Right cardiac atrium (tissue), 5 donors: ENCODE measurements around the gene MARK3. TPM values are rescaled to one million over a fixed set of nuclear protein-coding genes. Genes with fewer than 3 reads are reported as not detected.

Source experiments
- ATAC-seq, 2 donors: fragments of 200-7000 bp; cut with Tn5 transposase; one replicate each; pipeline versions ENCODE4 v1.8.0 to v1.9.1; 2020; ENCODE audit warnings: moderate library complexity in 2 of 2, mild to moderate bottlenecking in 1 of 2
- DNase-seq, 3 donors: peaks; one replicate each; pipeline ENCODE4 v3.0.0-alpha.2; 2020
- H3K27ac ChIP-seq: one replicate; pipeline ENCODE4 v1.5.1; 2013; ENCODE audit warnings: mild to moderate bottlenecking, low read length, control low read depth, moderate library complexity
- H3K27me3 ChIP-seq: one replicate; pipeline ENCODE4 v1.6.1; 2013; ENCODE audit not compliant: control insufficient read depth, insufficient read depth
- H3K4me1 ChIP-seq: one replicate; pipeline ENCODE4 v1.6.1; 2013; ENCODE audit warnings: low read length; ENCODE audit not compliant: control insufficient read depth, insufficient read depth
- H3K4me3 ChIP-seq: one replicate; pipeline ENCODE4 v1.5.1; 2013; ENCODE audit warnings: low read length, control low read depth
- H3K9me3 ChIP-seq: one replicate; pipeline ENCODE4 v1.6.1; 2013; ENCODE audit warnings: low read length; ENCODE audit not compliant: control insufficient read depth
- WGBS: extraction: QIAGEN DNeasy Blood & Tissue Kit; methylation state at CpG from one replicate; pipeline ENCODE4 v1.1.7; 2013; 5-methylcytosine and 5-hydroxymethylcytosine counted together
- intact Hi-C, 4 donors: fragments of 100-400 bp; cut with DNase I; formaldehyde crosslinking; loops; one replicate each; pipeline versions ENCODE4 v1.11.0 to v1.14.0; 2022 to 2023
- long read RNA-seq, 4 donors: library from polyadenylated mRNA; unstranded; transcript quantifications; one replicate each; pipeline ENCODE4 v2.0.0, GENCODE V29; 2020 to 2021
- polyA plus RNA-seq: library from polyadenylated mRNA; stranded (reverse); fragments of 200-250 nt; gene quantifications from one replicate; pipeline ENCODE4 v1.2.3, GENCODE V29; 2013
- total RNA-seq, 4 donors: library from RNA; stranded (reverse); fragmentation: NEBNext Ultra II Directional; extraction: Animal tissue kit (Norgen Biotek cat#: 25700); gene quantifications; one replicate each; pipeline ENCODE4 v1.2.1, GENCODE V29; 2021
- donor health status: healthy with polysubstance abuse.
- donor health status: DM: no; HTN: yes; CAD: no.
- donor health status: DM: no; HTN: no; CAD: no.
- donor health status: DM: no; HTN: yes; CAD: no; lungs with severe emphysema.
- donor health status: DM: yes; HTN: yes; CAD: no.

The MARK3 gene
- total RNA-seq = 100 to 1,000 TPM in 1 of 4 donors, 10 to 100 TPM in 3; 85.6 to 105 (median 96.0) TPM
- polyA plus RNA-seq = 79.4 TPM
- long read RNA-seq, donor 1, transcript MARK3-207 (17 exons, 2,298 nt) = minor isoform, 6 of 355 reads
- long read RNA-seq, donor 1, transcript MARK3-202 (16 exons, 3,283 nt) = minor isoform, 5 of 355 reads
- long read RNA-seq, donor 1, transcript MARK3-205 (18 exons, 3,371 nt) = major isoform, 136 of 355 reads
- long read RNA-seq, donor 1, partial matches to known transcripts = 108 of 355 reads
- long read RNA-seq, donor 1, other reads (novel, unspliced or antisense) = 97 of 355 reads
- long read RNA-seq, donor 2, transcript MARK3-205 (18 exons, 3,371 nt) = major isoform, 51 of 110 reads
- long read RNA-seq, donor 2, partial matches to known transcripts = 33 of 110 reads
- long read RNA-seq, donor 2, other reads (novel, unspliced or antisense) = 23 of 110 reads
- long read RNA-seq, donor 3, partial matches to known transcripts = 172 of 219 reads
- long read RNA-seq, donor 3, other reads (novel, unspliced or antisense) = 46 of 219 reads
- long read RNA-seq, donor 4, transcript MARK3-205 (18 exons, 3,371 nt) = major isoform, 48 of 147 reads
- long read RNA-seq, donor 4, partial matches to known transcripts = 59 of 147 reads
- long read RNA-seq, donor 4, other reads (novel, unspliced or antisense) = 36 of 147 reads

DNA sequence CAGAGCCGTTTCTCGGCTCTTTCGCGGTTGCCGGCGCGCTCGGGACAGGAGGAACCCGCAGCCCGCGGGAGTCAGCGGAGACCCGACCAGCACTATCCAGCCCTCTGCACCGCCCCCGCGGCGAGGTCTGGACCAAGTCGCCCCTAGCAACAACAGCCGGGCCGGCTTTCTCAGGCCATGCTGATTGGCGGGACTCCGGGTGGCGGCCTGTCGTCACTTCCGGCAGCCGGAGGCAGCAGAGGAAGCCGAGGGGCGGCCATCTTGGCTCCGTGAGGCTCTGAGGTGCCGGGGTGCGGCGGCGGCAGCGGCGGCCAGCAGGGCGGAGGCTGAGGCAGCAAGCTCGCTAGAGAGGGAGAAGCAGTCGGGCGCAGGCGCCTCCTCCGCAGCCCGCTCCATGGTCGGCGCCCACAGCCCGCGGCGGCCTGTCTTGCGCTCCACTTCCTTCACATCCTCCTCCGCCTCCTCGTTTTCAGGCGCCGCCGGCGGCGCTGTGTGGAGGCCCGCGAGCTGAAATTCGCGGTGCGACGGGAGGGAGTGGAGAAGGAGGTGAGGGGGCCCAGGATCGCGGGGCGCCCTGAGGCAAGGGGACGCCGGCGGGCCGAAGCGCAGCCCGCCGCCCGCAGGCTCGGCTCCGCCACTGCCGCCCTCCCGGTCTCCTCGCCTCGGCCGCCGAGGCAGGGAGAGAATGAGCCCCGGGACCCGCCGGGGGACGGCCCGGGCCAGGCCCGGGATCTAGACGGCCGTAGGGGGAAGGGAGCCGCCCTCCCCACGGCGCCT is at the start of gene MARK3:
Gene MARK3 (plus strand): TSS at position 264 of the 777 bp plus-strand sequence. CDS start 615 bp downstream, outside the sequence.
- peak within 1 kb of the TSS; percentile 82 for H3K4me3 ChIP-seq
- WGBS = under 1% methylated on average over 91 of the region's 91 CpGs
- H3K27me3 ChIP-seq = no peaks in the 10 kb centered on the region
- H3K4me1 ChIP-seq = peaks cover 1% of the 10 kb centered on the region
- peak; percentile 98 to 99 for ATAC-seq
- peak; percentile 98 to 99 (median 99) for DNase-seq
- peak within 1 kb of the TSS; percentile 95 for H3K27ac ChIP-seq
- intact Hi-C loops = no loop called here
- H3K9me3 ChIP-seq = no peaks in the 10 kb centered on the region

DNA sequence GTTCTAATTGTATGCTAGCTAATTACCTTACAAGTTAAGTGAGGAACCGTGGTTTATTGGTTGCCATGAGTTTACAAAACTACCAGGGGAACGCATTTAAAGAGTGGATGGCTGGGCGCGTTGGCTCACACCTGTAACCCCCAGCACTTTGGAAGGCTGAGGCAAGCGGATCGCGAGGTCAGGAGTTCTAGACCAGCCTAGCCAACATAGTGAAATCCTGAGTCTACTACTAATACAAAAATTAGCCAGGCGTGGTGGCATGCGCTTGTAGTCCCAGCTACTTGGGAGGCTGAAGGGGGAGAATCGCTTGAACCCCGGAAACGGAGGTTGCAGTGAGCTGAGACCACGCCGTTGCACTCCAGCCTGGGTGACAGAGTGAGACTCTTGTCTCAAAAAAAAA is 49.0 kb upstream of the MARK3 start:
- Histone ChIP-seq H3K27ac (no peak overlapping the region), H3K4me3 (no peak overlapping the region), H3K4me1 (peaks cover 3% of the 10 kb centered on the region), H3K9me3 (no peaks in the 10 kb centered on the region), H3K27me3 (no peaks in the 10 kb centered on the region)
- WGBS = 95% methylated on average over 14 of the region's 14 CpGs
- DNase-seq = no peak
- intact Hi-C loops = no loop called here
- no peak for ATAC-seq

DNA sequence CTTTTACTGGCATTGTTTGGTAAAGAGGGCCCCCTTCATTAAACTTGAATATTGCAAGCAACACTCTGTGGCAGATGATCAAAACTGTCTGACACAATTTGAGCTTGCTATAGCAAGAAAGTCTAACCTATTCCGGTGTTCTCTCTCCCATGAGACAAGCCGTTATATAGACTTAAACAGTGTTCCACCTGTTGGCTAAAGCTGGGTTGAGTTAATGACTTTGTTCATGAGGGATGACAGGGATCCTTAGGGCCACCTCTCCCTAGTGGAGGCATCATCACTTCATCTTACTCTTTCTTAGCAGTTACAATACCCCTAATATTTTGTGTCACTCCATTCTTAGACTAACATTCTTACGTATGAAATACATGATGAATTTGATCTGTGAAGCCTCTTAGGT is 47.4 kb upstream of the MARK3 start:
- peaks cover 3% of the 10 kb centered on the region for H3K4me1 ChIP-seq
- intact Hi-C loops = no loop called here
- H3K9me3 ChIP-seq = no peaks in the 10 kb centered on the region
- no peaks in the 10 kb centered on the region for H3K27me3 ChIP-seq
- DNase-seq (no peak), ATAC-seq (no peak)
- H3K27ac ChIP-seq = no peak overlapping the region
- 78% methylated on average over 3 of the region's 3 CpGs for WGBS
- H3K4me3 ChIP-seq = no peak overlapping the region

DNA sequence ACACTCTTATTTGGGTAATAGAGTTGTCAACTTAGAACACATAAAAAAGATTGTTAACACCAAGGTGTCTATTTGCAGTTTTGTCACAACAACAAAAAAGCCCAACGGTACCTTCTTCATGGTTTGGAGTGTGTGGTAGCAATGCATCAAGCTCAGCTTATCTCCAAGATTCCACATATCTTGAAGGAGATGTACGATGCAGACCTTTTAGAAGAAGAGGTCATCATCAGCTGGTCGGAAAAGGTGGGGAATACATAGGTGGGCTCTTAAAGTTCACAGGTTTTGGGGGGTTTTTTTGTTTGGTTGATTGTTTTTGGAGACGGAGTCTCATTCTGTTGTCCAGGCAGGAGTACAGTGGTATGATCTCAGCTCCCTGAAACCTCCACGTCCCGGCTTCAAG is 45.7 kb upstream of the MARK3 start:
- Histone ChIP-seq H3K9me3 (no peaks in the 10 kb centered on the region), H3K27me3 (no peaks in the 10 kb centered on the region), H3K4me1 (peaks cover 3% of the 10 kb centered on the region), H3K27ac (no peak overlapping the region), H3K4me3 (no peak overlapping the region)
- ATAC-seq (no peak), DNase-seq (no peak)
- 78% methylated on average over 6 of the region's 6 CpGs for WGBS
- intact Hi-C loops = no loop called here

DNA sequence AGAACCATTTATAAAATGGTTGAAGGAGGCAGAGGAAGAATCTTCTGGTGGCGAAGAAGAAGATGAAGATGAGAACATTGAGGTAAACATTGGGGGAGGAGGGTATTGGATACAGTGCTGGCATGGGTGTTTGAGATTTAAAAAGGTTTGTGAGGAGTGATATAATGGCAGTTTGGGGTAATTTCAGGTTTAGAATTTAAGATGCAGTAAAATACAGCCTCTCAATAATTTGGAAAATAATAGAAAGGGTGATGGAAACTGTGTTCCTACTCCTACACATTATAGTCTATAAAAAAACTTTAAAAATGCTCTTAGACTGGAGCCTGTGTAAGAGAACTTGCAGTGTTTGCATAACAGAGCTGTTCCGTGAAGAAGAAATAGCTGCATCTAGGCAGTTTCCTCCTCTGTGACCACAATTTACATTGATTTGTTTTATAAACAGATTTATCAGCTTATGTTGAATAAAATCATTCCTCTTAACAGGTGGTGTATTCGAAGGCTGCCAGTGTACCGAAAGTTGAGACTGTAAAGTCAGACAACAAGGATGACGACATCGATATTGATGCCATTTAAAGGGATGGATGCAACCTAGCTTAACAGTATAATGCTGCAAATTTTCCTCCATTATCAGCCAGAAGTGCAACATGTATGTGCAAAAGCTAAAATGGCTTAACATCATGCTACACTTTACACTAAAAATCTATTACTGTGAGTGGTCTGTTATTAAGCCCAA is 44.6 kb upstream of the MARK3 start:
- Histone ChIP-seq H3K27me3 (no peaks in the 10 kb centered on the region), H3K9me3 (no peaks in the 10 kb centered on the region), H3K27ac (no peak overlapping the region), H3K4me3 (no peak overlapping the region), H3K4me1 (peaks cover 3% of the 10 kb centered on the region)
- 88% methylated on average over 6 of the region's 6 CpGs for WGBS
- DNase-seq = no peak
- no peak for ATAC-seq
- intact Hi-C loops = loop anchor here in 1 of 4 donors (10.0 kb wide), 1 partner anchor 134 kb away; no protein-coding TSS in a partner anchor

DNA sequence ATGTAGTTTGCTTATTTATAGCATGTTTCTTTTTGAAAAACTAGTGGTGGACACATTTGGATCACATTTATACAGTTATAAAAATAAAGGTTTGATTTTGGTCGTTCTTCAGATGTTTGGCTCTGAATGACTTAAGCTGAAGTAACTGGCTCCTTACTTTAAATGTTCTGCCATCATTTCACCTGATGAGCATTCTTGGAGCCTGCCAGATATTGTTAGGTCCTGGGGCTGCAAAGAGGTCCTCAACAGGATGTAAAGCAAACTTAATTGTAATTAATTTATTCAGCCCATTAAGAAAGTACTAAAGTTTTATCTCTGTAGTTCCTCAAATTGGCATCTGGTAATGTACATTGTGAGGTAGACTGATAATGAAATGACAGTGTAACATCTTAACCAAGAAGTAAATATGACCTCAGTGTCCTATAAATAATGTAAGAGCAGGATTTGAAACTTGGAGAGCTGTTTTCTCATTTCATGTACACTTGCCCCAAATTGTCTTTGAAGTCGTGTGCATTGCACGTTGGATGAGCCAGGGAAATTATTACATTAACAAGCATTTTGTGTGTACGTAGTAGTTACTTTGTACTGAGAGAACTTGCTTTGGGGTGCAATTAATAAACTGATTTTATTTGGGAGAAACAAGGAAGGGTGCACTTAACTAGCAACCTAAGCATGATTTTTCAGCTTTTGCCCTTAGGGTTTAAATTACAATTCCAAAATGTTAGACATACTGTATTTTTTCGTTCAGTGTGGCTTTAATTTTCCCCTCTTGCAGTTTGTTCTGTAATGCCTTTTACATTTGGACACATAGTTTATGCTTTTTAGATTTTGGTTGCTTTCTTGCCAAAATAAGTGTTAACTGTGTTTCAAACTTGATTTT is 43.7 kb upstream of the MARK3 start:
- DNase-seq (no peak), ATAC-seq (no peak)
- intact Hi-C loops = loop anchor here in 1 of 4 donors (10.0 kb wide), 1 partner anchor 133 kb away; no protein-coding TSS in a partner anchor
- Histone ChIP-seq H3K4me1 (no peaks in the 10 kb centered on the region), H3K4me3 (no peak overlapping the region), H3K9me3 (no peaks in the 10 kb centered on the region), H3K27me3 (no peaks in the 10 kb centered on the region), H3K27ac (no peak overlapping the region)
- WGBS = 70% methylated on average over 5 of the region's 5 CpGs

DNA sequence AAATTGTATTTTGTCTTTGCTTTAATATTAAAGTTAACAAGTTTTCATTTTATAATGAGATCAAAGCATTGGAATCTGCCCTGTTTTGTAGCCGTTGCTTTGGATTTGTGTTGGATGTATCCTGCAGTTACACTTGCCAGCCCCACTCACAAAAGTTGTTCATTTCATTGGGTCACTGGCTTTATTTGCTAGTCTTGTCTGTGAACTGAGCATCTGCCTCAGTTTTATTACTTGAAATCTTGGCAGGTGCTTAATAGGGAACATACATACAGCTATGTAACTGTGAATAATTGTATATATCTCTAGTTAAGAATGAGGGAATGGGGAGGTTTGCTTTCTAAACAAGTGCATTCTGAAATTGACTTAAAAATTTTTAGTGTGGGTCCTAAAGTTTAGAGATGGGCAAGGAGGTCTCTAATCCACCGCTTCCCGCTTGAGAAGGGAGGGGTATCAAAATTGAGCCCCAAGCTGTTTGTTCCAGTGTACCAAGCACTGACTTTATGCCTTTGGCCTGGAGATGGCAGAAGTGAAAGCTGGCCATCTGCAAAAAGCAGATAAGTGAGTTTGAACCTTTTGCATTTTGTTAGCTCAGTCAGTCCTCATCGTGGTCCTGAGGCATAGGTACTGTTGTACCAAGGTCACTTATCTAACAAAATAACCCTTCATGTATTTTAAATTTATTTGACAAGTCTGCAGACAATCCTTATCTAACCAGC is 41.9 kb upstream of the MARK3 start:
- ATAC-seq (no peak), DNase-seq (no peak)
- Histone ChIP-seq H3K27me3 (no peaks in the 10 kb centered on the region), H3K27ac (no peak overlapping the region), H3K4me3 (no peak overlapping the region), H3K9me3 (no peaks in the 10 kb centered on the region), H3K4me1 (no peaks in the 10 kb centered on the region)
- WGBS = 81% methylated on average over 4 of the region's 4 CpGs
- intact Hi-C loops = loop anchor here in 1 of 4 donors (10.0 kb wide), 1 partner anchor 131 kb away; no protein-coding TSS in a partner anchor

DNA sequence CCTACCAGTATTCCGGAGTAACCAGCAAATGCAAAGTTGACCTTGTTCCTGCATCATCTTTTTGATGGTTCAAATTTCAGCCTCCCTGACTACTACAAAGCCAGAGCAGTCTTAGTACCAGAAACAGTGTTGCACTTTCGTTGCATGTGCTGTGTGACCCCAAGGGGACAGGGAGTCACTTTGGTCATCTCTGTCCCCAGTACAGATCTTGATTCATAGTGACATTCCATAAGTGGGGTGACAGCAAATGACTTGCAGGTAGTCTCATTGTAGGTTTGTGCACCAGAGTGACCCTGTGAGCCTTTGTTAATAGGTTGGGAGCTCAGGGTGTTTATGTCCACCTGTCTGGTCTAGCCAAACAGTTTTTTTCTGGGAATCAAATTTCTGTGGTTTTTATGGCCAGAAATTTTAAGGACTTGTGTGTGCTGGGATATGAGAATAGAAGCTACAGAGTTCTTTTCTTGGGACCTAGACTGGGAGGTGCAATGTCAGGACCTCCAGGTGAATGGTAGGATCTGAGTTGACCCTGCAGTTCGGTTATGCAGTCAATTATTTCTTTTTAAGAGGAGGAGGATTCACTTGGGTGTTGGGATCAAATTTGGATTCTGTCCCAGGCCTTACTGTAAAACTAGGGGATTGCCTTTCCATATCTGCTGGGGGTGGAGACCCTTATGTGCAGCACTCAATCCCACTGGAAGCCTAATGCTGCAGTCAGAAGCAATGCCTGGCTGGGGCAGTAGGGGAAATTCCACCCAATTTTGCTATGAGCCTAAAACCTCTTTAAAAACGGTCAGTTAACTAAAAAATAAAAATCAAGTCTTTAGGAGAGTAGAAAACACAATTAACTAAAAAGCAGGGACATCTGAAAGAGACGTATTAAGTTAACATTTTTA is 41.1 kb upstream of the MARK3 start:
- intact Hi-C loops = loop anchor here in 1 of 4 donors (10.0 kb wide), 1 partner anchor 131 kb away; no protein-coding TSS in a partner anchor
- no peak overlapping the region for H3K27ac ChIP-seq
- WGBS = 76% methylated on average over 5 of the region's 5 CpGs
- no peaks in the 10 kb centered on the region for H3K27me3 ChIP-seq
- ATAC-seq (no peak), DNase-seq (no peak)
- H3K4me3 ChIP-seq = no peak overlapping the region
- H3K4me1 ChIP-seq = no peaks in the 10 kb centered on the region
- H3K9me3 ChIP-seq = no peaks in the 10 kb centered on the region

DNA sequence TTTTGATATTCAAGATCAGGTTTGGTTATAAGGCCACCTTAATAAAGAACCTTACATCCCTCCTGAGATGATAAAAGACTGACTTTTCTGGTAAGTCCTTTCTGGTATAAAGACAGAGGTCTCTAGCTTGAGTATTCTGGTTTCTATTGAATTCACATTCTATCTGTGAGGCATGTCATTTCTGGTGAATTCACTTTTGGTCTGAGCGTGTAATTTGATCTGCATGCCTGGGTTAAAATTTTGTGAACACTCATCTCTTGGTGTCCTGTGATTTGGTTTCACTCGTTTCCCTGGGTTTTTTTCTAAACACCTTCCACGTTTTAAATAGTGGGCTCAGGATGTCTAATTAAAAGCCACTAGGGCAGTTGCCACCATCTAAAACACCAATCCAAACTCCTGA is 38.9 kb upstream of the MARK3 start:
- ATAC-seq = no peak

More for the DNA sequence above, 38.9 kb upstream of the MARK3 start:
- Histone ChIP-seq H3K27me3 (no peaks in the 10 kb centered on the region), H3K9me3 (no peaks in the 10 kb centered on the region), H3K4me1 (no peaks in the 10 kb centered on the region), H3K27ac (no peak overlapping the region), H3K4me3 (no peak overlapping the region)
- intact Hi-C loops = loop anchor here in 1 of 4 donors (10.0 kb wide), 1 partner anchor 129 kb away; no protein-coding TSS in a partner anchor
- DNase-seq = no peak
- 52% methylated on average over 3 of the region's 3 CpGs for WGBS
